GM12878 (cell line): Measurements from ENCODE around the gene OR52E2.

ENCODE experiments used
- CEBPB ChIP-seq, 2 experiments: fragments of 150-350 bp in 1 of 2; IDR thresholded peaks; 2 replicates each; pipeline ENCODE4 v1.6.1; 2012 to 2014; ENCODE audit warnings: low read depth in 2 of 2, low read length in 2 of 2, borderline replicate concordance in 1 of 2, inconsistent platforms in 1 of 2
- CTCF ChIP-seq, 3 experiments: IDR thresholded peaks in 2 of 3; conservative IDR thresholded peaks in 1 of 3; 2 replicates each; pipeline ENCODE4 v1.5.1; 2011; ENCODE audit warnings: low read depth in 3 of 3, low read length in 3 of 3, mild to moderate bottlenecking in 3 of 3, control low read depth in 2 of 3, moderate library complexity in 2 of 3, inconsistent platforms in 1 of 3, mixed read lengths in 1 of 3; ENCODE audit not compliant: control insufficient read depth in 2 of 3, insufficient read depth in 1 of 3; ENCODE audit errors: extremely low read depth in 1 of 3
- EZH2 ChIP-seq: IDR thresholded peaks from 2 replicates; pipeline ENCODE4 v1.6.1; 2012; ENCODE audit warnings: low read depth, mild to moderate bottlenecking, control low read depth, inconsistent platforms, low read length, borderline replicate concordance; ENCODE audit not compliant: control insufficient read depth
- MXI1 ChIP-seq: fragments of 150-350 bp; IDR thresholded peaks from 2 replicates; pipeline ENCODE4 v1.6.1; 2011; ENCODE audit warnings: low read depth, mild to moderate bottlenecking, inconsistent platforms, low read length, improper control_type of control experiment
- NFIC ChIP-seq: IDR thresholded peaks from 2 replicates; pipeline ENCODE4 v1.6.1; 2012; ENCODE audit warnings: low read depth, mild to moderate bottlenecking, inconsistent platforms, low read length, moderate library complexity
- POLR2A ChIP-seq: IDR thresholded peaks from 2 replicates; pipeline ENCODE4 v1.6.1; 2011; ENCODE audit warnings: low read depth, mild to moderate bottlenecking, low read length
- RAD21 ChIP-seq: IDR thresholded peaks from 2 replicates; pipeline ENCODE4 v1.6.1; 2011; ENCODE audit warnings: mild to moderate bottlenecking, low read depth, low read length, moderate library complexity; ENCODE audit not compliant: insufficient read depth
- SRF ChIP-seq, 2 experiments: IDR thresholded peaks; 2 replicates each; pipeline ENCODE4 v1.6.1; 2011; ENCODE audit warnings: low read depth in 2 of 2, low read length in 2 of 2, mild to moderate bottlenecking in 1 of 2, moderate library complexity in 1 of 2
- TBL1XR1 ChIP-seq: IDR thresholded peaks from 2 replicates; pipeline ENCODE4 v1.6.1; 2012; ENCODE audit warnings: low read depth, low read length, improper control_type of control experiment
- TF ChIP-seq, protein P1 (sequence below): IDR thresholded peaks from 2 replicates; pipeline ENCODE4 v1.6.1; 2012; ENCODE audit warnings: low read depth, low read length, improper control_type of control experiment
- TF ChIP-seq, protein P2 (sequence below): fragments of 450-650 bp; IDR thresholded peaks from 2 replicates; pipeline ENCODE4 v1.6.1; 2017; ENCODE audit warnings: mild to moderate bottlenecking
- TF ChIP-seq, protein P3 (sequence below): IDR thresholded peaks from 2 replicates; pipeline ENCODE4 v1.6.1; 2012; ENCODE audit warnings: mild to moderate bottlenecking, low read depth, low read length

DNA sequence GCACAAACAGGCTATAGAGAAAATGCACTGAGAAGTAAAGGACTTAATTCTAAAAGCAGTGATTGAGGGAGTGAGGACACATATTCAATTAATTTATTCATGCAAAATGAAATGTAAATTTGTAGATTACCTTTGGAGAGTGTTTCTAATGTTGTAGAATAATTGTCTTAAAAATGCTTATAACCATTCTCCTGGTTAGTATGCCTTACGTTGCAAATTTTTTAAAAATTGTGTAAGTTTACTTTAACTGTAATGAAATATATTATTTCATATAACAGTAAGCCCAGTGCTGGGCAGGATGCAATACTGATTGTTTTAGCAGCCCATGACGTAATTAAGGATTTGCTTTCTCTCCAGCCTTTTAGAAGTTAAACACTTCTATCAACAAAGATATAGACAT lies 36.6 kb upstream of the OR52E2 start:
- no peak for TF ChIP-seq CTCF (IDR thresholded peaks at IDR 0.05 in 2 of 3, conservative IDR thresholded peaks at IDR 0.05 in 1 of 3; ENCODE audit: control insufficient read depth in 2 of 3, extremely low read depth in 1 of 3, insufficient read depth in 1 of 3, low read depth in 3 of 3, low read length in 3 of 3)
- TF ChIP-seq EZH2: no peak
- no peak for TF ChIP-seq MXI1
- TF ChIP-seq SRF (IDR thresholded peaks at IDR 0.05; ENCODE audit: low read depth in 2 of 2, low read length in 2 of 2): no peak
- no peak for TF ChIP-seq RAD21
- TF ChIP-seq POLR2A: no peak
- TF ChIP-seq TBL1XR1: no peak
- TF ChIP-seq, protein P1, sequence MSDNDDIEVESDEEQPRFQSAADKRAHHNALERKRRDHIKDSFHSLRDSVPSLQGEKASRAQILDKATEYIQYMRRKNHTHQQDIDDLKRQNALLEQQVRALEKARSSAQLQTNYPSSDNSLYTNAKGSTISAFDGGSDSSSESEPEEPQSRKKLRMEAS: no peak
- TF ChIP-seq, protein P2, sequence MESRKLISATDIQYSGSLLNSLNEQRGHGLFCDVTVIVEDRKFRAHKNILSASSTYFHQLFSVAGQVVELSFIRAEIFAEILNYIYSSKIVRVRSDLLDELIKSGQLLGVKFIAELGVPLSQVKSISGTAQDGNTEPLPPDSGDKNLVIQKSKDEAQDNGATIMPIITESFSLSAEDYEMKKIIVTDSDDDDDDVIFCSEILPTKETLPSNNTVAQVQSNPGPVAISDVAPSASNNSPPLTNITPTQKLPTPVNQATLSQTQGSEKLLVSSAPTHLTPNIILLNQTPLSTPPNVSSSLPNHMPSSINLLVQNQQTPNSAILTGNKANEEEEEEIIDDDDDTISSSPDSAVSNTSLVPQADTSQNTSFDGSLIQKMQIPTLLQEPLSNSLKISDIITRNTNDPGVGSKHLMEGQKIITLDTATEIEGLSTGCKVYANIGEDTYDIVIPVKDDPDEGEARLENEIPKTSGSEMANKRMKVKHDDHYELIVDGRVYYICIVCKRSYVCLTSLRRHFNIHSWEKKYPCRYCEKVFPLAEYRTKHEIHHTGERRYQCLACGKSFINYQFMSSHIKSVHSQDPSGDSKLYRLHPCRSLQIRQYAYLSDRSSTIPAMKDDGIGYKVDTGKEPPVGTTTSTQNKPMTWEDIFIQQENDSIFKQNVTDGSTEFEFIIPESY: no peak
- TF ChIP-seq, protein P3, sequence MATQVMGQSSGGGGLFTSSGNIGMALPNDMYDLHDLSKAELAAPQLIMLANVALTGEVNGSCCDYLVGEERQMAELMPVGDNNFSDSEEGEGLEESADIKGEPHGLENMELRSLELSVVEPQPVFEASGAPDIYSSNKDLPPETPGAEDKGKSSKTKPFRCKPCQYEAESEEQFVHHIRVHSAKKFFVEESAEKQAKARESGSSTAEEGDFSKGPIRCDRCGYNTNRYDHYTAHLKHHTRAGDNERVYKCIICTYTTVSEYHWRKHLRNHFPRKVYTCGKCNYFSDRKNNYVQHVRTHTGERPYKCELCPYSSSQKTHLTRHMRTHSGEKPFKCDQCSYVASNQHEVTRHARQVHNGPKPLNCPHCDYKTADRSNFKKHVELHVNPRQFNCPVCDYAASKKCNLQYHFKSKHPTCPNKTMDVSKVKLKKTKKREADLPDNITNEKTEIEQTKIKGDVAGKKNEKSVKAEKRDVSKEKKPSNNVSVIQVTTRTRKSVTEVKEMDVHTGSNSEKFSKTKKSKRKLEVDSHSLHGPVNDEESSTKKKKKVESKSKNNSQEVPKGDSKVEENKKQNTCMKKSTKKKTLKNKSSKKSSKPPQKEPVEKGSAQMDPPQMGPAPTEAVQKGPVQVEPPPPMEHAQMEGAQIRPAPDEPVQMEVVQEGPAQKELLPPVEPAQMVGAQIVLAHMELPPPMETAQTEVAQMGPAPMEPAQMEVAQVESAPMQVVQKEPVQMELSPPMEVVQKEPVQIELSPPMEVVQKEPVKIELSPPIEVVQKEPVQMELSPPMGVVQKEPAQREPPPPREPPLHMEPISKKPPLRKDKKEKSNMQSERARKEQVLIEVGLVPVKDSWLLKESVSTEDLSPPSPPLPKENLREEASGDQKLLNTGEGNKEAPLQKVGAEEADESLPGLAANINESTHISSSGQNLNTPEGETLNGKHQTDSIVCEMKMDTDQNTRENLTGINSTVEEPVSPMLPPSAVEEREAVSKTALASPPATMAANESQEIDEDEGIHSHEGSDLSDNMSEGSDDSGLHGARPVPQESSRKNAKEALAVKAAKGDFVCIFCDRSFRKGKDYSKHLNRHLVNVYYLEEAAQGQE: no peak
- TF ChIP-seq CEBPB (IDR thresholded peaks at IDR 0.05; ENCODE audit: borderline replicate concordance in 1 of 2, low read depth in 2 of 2, low read length in 2 of 2): no peak
- TF ChIP-seq NFIC: no peak
